Brain microvascular endothelial cell (primary cell): ENCODE data around the gene DIO3.

ENCODE experiments used
- DNase-seq: peaks from one replicate; pipeline ENCODE4 v3.0.0-alpha.2; 2020
- H3K27ac ChIP-seq: fragments of 250-450 bp; sonication (Bioruptor Pico); 2 replicates; pipeline ENCODE4 v1.5.1; 2020; ENCODE audit warnings: mild to moderate bottlenecking, moderate library complexity
- H3K27me3 ChIP-seq: fragments of 250-450 bp; sonication (Bioruptor Pico); replicated peaks from 2 replicates; pipeline ENCODE4 v1.5.1; 2020; ENCODE audit warnings: mild to moderate bottlenecking
- H3K36me3 ChIP-seq: fragments of 250-450 bp; sonication (Bioruptor Pico); replicated peaks from 2 replicates; pipeline ENCODE4 v1.5.1; 2020; ENCODE audit warnings: mild to moderate bottlenecking
- H3K4me3 ChIP-seq: 2 replicates; pipeline ENCODE4 v1.5.1; 2011; ENCODE audit warnings: low read depth, mild to moderate bottlenecking, control low read depth, low read length, moderate library complexity
- in situ Hi-C: cut with HindIII; loops from 2 replicates; pipeline ENCODE4 v1.10.0; 2017; ENCODE audit warnings: low sequenced_read_pairs, low pct_ligation_motif_present
- TF ChIP-seq, protein P1 (sequence below): IDR thresholded peaks from 2 replicates; pipeline ENCODE4 v1.5.1; 2011; ENCODE audit warnings: low read depth, mild to moderate bottlenecking, moderate library complexity, low read length, control low read depth, inconsistent platforms; ENCODE audit errors: missing control alignments

DIO3 gene

DNA sequence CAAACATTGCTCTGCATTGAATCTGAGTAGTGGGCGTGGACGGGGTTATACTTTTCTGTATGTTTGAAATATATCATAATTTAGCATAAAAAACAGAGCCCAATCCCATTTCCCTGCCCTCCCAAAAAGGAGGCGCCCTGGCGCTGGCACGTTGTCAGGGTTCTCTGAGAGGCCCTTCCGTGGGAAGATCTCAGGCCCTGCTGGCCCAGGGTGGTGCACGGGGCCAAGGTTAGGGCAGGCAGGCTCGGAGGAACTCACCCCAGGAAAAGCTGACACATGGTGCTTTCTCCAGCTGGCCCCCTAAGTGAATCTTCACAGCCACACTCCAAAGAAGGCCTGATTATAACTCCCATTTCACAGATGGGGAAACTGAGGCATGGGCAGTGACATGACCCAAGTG is 17.2 kb downstream of the DIO3 start:
- no peaks in the 10 kb centered on the region for H3K27me3 ChIP-seq
- TF ChIP-seq, protein P1, sequence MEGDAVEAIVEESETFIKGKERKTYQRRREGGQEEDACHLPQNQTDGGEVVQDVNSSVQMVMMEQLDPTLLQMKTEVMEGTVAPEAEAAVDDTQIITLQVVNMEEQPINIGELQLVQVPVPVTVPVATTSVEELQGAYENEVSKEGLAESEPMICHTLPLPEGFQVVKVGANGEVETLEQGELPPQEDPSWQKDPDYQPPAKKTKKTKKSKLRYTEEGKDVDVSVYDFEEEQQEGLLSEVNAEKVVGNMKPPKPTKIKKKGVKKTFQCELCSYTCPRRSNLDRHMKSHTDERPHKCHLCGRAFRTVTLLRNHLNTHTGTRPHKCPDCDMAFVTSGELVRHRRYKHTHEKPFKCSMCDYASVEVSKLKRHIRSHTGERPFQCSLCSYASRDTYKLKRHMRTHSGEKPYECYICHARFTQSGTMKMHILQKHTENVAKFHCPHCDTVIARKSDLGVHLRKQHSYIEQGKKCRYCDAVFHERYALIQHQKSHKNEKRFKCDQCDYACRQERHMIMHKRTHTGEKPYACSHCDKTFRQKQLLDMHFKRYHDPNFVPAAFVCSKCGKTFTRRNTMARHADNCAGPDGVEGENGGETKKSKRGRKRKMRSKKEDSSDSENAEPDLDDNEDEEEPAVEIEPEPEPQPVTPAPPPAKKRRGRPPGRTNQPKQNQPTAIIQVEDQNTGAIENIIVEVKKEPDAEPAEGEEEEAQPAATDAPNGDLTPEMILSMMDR: no peak
- in situ Hi-C loops: no loop called here
- DNase-seq: no peak
- H3K4me3 ChIP-seq: no peak overlapping the region
- H3K36me3 ChIP-seq: no peaks in the 10 kb centered on the region
- H3K27ac ChIP-seq: no peak overlapping the region

DNA sequence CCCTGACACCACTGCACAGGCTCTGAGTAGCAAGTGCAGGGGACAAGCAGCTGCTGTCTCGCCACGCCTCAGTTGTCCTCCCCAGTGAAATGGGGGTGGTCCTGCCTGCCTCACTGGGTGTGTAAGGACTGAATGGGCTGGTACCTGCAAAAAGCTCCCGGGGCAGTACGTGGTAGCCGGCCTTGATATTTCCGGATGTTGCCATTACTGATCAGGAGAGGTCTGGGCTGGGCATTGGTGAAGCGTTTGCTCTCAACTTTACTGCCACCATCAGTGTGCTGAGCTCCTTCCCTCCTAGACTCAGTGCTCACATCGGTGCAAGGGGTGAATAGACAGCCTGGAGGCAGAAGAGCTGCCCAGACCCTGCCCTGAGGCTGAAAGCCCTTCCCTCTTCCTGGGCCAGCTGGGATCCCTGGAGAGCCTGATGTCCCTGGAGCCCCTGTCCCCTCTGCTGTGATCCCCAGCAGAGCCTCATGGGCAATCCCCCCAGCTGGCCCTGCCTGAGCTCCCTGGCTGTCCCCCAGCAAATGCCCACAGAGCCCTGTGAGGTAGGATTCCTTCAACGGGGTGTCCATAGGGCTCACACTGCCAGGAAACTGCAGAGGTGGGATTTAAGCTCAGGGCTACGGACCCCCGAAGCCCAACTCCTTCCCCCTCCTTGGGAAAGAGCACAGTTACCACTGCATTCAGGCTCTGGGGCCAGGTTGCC is 18.2 kb downstream of the DIO3 start:
- no peak overlapping the region for H3K27ac ChIP-seq
- TF ChIP-seq, protein P1: no peak
- H3K36me3 ChIP-seq: no peaks in the 10 kb centered on the region
- no peak for DNase-seq
- H3K4me3 ChIP-seq: no peak overlapping the region
- H3K27me3 ChIP-seq: no peaks in the 10 kb centered on the region
- in situ Hi-C loops: no loop called here

DNA sequence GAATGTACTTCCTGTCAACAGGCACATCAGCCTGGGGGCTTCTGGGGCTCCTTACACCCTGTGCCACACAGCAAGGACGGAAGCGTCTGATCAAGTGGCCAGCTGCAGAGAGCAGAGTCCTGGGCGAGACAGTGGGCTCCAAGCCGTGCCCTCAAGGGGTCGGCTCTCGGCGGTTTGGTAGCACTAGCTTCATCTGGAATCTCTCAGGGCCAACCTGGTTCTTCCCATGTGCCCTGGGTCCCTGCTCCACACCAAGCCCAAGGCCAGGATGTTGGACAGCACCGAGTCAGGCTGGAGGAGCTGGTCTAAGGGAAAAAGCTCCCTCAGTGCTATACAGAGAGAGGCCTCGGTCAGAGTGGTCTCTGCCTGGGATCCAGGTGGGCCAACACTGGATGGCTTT is 20.5 kb downstream of the DIO3 start:
- no peak overlapping the region for H3K27ac ChIP-seq
- TF ChIP-seq, protein P1: no peak
- no peak overlapping the region for H3K4me3 ChIP-seq
- in situ Hi-C loops: no loop called here
- DNase-seq: no peak
- no peaks in the 10 kb centered on the region for H3K36me3 ChIP-seq
- no peaks in the 10 kb centered on the region for H3K27me3 ChIP-seq

DNA sequence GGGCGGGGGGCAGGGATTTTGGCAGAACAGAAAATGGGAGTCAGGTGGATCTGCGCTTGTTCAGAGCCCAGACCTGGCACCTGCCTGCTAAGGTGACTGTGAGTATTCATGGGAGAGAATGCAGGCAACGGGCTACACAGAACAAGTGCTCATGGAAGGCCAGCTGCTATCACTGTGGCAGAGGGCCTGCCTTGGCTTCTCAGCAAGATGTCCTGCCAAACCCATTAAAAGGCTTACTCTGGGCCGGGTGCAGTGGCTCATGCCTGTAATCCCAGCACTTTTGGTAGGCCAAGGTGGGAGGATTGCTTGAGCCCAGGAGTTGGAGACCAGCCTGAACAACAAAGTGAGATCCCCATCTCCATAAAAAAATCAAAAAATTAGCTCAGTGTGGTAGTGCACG is 21.0 kb downstream of the DIO3 start:
- Histone ChIP-seq H3K27ac (no peak overlapping the region), H3K36me3 (no peaks in the 10 kb centered on the region), H3K27me3 (no peaks in the 10 kb centered on the region), H3K4me3 (no peak overlapping the region)
- TF ChIP-seq, protein P1: no peak
- in situ Hi-C loops: no loop called here
- DNase-seq: no peak

DNA sequence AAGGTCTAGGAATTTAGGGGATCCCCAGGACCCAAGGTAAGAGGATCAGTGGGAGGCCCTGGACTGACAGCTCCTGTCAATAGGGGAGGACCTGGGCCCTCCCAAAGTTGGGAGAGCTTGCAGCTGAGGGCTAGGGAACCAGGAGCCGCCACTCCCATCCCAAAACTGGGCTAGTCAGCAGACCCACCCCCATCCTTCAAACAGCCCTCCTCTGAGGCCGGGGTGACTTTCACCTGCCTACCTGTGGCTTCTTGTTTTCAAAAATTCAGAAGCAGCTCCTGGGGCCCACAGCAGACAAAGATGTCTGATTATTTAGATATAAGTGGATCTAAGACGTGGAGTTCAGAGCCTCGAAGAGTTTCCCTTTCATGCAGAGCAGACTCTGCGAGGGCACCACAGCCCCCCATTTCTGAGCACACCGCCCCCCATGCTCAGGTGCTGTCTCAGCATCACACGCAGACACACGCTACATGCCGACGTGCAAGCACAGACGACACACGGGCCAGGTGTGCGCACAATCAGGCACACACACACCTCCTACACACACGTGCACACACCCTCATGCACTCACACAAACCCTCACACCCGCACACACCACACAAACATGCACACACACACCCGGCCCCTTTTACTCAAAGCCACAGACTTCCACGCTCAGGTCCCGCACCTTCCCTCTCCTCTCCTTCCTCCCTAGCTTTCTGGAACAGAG is 21.9 kb downstream of the DIO3 start:
- DNase-seq: no peak
- TF ChIP-seq, protein P1: no peak
- no peaks in the 10 kb centered on the region for H3K36me3 ChIP-seq
- no peaks in the 10 kb centered on the region for H3K27me3 ChIP-seq
- no peak overlapping the region for H3K4me3 ChIP-seq
- in situ Hi-C loops: no loop called here
- H3K27ac ChIP-seq: no peak overlapping the region
